ENCODE data around the gene SLC3A2.

SLC3A2 gene

DNA sequence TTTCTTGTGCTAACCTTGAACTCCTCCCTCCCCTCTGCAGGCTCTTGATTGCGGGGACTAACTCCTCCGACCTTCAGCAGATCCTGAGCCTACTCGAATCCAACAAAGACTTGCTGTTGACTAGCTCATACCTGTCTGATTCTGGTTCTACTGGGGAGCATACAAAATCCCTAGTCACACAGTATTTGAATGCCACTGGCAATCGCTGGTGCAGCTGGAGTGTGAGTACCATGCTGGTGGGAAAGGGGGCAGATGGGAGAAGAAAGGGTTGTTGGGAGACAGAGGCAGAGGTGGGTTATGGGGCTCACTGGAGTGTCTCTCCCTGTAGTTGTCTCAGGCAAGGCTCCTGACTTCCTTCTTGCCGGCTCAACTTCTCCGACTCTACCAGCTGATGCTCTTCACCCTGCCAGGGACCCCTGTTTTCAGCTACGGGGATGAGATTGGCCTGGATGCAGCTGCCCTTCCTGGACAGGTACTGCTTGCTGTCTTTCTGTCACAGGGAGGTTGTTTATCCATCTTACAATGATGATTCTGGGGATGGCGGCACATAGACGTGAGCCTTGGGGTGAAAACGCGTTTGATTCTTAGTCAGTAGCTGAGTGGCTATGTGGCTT is 4.5 kb downstream of the SLC3A2 start:
- TF ChIP-seq, protein P1, sequence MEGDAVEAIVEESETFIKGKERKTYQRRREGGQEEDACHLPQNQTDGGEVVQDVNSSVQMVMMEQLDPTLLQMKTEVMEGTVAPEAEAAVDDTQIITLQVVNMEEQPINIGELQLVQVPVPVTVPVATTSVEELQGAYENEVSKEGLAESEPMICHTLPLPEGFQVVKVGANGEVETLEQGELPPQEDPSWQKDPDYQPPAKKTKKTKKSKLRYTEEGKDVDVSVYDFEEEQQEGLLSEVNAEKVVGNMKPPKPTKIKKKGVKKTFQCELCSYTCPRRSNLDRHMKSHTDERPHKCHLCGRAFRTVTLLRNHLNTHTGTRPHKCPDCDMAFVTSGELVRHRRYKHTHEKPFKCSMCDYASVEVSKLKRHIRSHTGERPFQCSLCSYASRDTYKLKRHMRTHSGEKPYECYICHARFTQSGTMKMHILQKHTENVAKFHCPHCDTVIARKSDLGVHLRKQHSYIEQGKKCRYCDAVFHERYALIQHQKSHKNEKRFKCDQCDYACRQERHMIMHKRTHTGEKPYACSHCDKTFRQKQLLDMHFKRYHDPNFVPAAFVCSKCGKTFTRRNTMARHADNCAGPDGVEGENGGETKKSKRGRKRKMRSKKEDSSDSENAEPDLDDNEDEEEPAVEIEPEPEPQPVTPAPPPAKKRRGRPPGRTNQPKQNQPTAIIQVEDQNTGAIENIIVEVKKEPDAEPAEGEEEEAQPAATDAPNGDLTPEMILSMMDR (conservative IDR thresholded peaks at IDR 0.05; ENCODE audit: low read depth, low read length), result no peak
- no peak for DNase-seq (ENCODE audit: low read depth)
- H3K4me3 ChIP-seq (ENCODE audit: low read length), result peak overlapping the region; percentile 31

DNA sequence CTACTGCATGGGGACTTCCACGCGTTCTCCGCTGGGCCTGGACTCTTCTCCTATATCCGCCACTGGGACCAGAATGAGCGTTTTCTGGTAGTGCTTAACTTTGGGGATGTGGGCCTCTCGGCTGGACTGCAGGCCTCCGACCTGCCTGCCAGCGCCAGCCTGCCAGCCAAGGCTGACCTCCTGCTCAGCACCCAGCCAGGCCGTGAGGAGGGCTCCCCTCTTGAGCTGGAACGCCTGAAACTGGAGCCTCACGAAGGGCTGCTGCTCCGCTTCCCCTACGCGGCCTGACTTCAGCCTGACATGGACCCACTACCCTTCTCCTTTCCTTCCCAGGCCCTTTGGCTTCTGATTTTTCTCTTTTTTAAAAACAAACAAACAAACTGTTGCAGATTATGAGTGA is 7.7 kb downstream of the SLC3A2 start:
- DNase-seq (ENCODE audit: low read depth), result no peak
- TF ChIP-seq, protein P1 (conservative IDR thresholded peaks at IDR 0.05; ENCODE audit: low read depth, low read length), result no peak
- no peak overlapping the region for H3K4me3 ChIP-seq (ENCODE audit: low read length)

DNA sequence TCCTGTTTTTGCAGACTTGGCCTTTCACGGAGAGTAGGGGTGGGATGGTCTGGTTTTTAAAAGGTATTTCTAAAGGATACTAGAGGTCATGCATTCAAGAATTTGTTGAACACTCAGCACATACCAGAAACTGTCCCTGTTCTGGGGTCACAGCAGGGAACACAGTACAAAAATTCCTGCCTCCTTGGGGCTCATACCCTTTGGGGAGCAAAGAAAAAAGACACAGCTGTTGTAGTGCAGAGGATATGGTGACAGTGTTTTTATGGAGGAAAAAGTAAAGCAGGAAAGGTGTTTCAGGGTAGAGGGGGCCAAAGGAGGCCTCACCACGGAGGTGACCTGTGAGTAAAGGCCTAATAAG is 8.4 kb downstream of the SLC3A2 start:
- no peak overlapping the region for H3K4me3 ChIP-seq (ENCODE audit: low read length)
- TF ChIP-seq, protein P1 (conservative IDR thresholded peaks at IDR 0.05; ENCODE audit: low read depth, low read length), result no peak
- no peak for DNase-seq (ENCODE audit: low read depth)

DNA sequence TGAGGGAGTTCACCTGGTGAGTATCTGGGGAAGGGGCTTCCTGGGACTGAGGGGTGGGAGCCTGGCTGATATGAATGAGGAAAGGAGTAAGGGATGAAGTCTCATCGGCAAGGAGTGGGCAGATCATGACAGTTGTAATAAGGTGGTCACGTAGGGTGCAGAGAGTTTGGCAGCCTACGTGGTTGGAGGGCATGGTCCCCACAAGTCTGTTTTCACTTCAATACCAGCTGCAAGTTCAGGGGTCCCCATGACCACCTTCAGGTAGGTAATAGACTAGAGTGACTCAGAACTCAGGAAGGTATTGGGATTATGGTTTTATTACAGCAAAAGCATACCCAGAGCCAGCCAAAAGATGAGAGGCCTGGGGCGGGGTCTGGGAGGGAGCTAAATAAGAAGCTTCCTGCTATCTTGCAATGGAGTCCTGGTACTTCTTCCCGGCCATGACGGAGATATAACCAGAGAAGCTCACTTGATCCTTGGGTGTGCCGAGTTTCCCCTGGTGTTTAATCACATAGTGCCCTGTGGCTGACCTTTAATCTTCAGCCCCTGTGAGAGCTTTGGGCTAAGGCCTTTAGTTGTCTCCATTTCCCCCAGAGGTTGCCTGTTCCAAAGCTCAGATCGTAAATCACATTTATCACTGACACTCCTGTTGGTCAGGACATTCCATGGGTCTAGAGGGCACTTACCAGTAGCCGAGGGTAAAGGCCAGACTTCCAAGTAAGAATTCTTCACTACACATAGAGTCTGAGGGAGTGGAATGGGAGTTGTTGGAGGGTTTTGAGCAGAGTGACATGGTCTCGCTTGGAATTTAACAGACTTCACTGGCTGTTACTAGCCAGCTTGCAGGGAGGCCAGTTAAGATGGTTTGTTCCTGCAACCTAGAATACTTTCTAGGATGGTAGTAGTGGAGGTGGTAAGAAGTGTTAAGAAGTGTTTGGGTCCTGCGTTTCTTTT is 9.1 kb downstream of the SLC3A2 start:
- no peak overlapping the region for H3K4me3 ChIP-seq (ENCODE audit: low read length)
- no peak for DNase-seq (ENCODE audit: low read depth)
- TF ChIP-seq, protein P1 (conservative IDR thresholded peaks at IDR 0.05; ENCODE audit: low read depth, low read length), result no peak

DNA sequence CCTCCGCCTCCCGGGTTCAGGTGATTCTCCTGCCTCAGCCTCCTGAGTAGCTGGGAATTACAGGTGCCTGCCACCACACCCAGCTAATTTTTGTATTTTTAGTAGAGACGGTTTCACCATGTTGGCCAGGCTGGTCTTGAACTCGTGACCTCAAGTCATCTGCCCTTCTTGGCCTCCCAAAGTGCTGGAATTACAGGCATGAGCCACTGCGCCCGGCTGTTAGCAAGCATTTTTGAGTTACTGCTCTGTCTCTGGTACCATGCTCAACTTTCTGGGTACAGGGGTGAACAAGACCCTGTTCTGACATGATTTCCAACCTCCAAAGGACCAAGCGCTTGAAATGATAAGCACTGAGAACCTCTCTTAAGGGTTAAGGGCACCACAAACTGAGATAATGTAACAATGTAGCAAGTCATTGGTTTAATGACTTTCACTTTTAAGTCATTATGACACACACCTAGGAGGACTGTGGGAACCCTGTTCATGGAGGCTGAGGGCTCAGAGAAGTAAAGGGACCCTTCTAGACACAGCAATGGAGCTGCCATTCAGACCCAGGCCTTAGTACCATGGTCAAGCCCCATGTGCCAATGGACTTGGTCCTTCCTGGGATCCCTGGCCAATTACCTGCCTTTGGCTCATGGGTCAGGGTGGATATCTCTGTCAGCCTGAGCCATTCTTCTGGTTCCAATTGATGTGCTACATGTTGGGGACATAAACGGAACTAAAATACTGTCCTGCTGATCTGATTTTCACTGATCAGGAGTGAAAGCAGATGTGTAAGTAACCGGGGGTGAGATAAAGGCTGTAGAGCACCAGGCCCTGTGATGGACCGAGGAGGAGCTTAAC is 11.6 kb downstream of the SLC3A2 start:
- H3K4me3 ChIP-seq (ENCODE audit: low read length), result no peak overlapping the region
- TF ChIP-seq, protein P1 (conservative IDR thresholded peaks at IDR 0.05; ENCODE audit: low read depth, low read length), result no peak
- no peak for DNase-seq (ENCODE audit: low read depth)

DNA sequence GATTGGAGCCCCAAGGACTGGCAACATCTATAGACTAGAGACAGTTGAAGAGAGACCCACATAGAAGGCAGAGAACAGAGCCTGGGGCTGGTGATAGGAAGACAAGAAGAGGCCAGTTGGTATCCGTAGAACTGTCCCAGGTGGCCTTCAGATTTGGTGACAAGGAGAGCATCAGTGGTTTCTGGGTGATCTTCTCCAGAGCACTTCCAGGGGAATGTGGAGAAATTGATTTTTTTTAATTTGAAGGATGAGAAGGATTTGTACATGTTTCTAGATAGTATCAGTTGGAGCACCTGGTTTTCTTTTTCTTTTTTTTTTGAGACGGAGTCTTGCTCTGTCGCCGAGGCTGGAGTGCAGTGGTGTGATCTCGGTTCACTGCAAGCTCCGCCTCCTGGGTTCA is 14.8 kb downstream of the SLC3A2 start:
- H3K4me3 ChIP-seq (ENCODE audit: low read length), result no peak overlapping the region
- DNase-seq (ENCODE audit: low read depth), result no peak
- TF ChIP-seq, protein P1 (conservative IDR thresholded peaks at IDR 0.05; ENCODE audit: low read depth, low read length), result no peak
